Sigmoid colon (tissue), 7 donors: ENCODE measurements around the gene NID1. TPM values are rescaled to one million over a fixed set of nuclear protein-coding genes. Genes with fewer than 3 reads are reported as not detected.

Experiments used
- DNase-seq: peaks from one replicate; pipeline ENCODE4 v3.0.0-alpha.2; 2019
- H3K27ac ChIP-seq, 4 donors: fragments of 200-600 bp; sonication (generic); one replicate each; pipeline ENCODE4 v1.5.1; 2016 to 2019; ENCODE audit warnings: mild to moderate bottlenecking in 1 of 4
- H3K27me3 ChIP-seq, 3 donors: fragments of 200-600 bp; sonication (generic); one replicate each; pipeline ENCODE4 v1.5.1; 2019; ENCODE audit warnings: mild to moderate bottlenecking in 1 of 3
- H3K36me3 ChIP-seq, 4 donors: fragments of 200-600 bp; sonication (generic); one replicate each; pipeline ENCODE4 v1.5.1; 2016 to 2019
- H3K4me1 ChIP-seq, 4 donors: fragments of 200-600 bp; sonication (generic); one replicate each; pipeline ENCODE4 v1.5.1; 2017 to 2019
- H3K4me3 ChIP-seq, 4 donors: fragments of 200-600 bp; sonication (generic); one replicate each; pipeline ENCODE4 v1.5.1; 2017 to 2019; ENCODE audit warnings: mild to moderate bottlenecking in 2 of 4, moderate library complexity in 1 of 4
- H3K9me3 ChIP-seq, 4 donors: fragments of 200-600 bp in 3 of 4; sonication (generic) in 3 of 4; one replicate each; pipeline versions ENCODE4 v1.5.1 to v1.6.1; 2013 to 2019
- EP300 ChIP-seq, 4 donors: sonication (generic); formaldehyde crosslinking; IDR thresholded peaks; one replicate each; pipeline ENCODE4 v1.6.1; 2017; ENCODE audit warnings: antibody characterized with exemption in 4 of 4
- POLR2A ChIP-seq, 2 donors: fragments of 450-650 bp; IDR thresholded peaks; one replicate each; pipeline ENCODE4 v1.6.1; 2016; ENCODE audit warnings: antibody characterized with exemption in 2 of 2, mild to moderate bottlenecking in 2 of 2, moderate library complexity in 2 of 2
- POLR2AphosphoS5 ChIP-seq, 4 donors: sonication (generic); formaldehyde crosslinking; IDR thresholded peaks; one replicate each; pipeline ENCODE4 v1.6.1; 2017; ENCODE audit warnings: antibody characterized with exemption in 4 of 4
- WGBS, 2 donors: extraction: QIAGEN DNeasy Blood & Tissue Kit; methylation state at CpG; one replicate each; pipeline ENCODE4 v1.1.7; 2013; 5-methylcytosine and 5-hydroxymethylcytosine counted together
- intact Hi-C: fragments of 100-400 bp; cut with DNase I; formaldehyde crosslinking; loops from one replicate; pipeline ENCODE4 v1.15.1; 2023
- polyA plus RNA-seq, 3 donors: library from polyadenylated mRNA; stranded (reverse); fragments of 200-250 nt; gene quantifications; one replicate each; pipeline ENCODE4 v1.2.3, GENCODE V29; 2013
- total RNA-seq, 4 donors: library from RNA; depleted of rRNA; stranded (reverse); fragments of >200 nt; gene quantifications; one replicate each; pipeline ENCODE4 v1.1.0, GENCODE V29; 2016
- TF ChIP-seq, protein P1 (sequence below), 4 experiments: fragments of 450-650 bp in 3 of 4; fragments of 200-600 bp in 1 of 4; IDR thresholded peaks; one replicate each; pipeline ENCODE4 v1.5.1; 2016 to 2019; ENCODE audit warnings: antibody characterized with exemption in 4 of 4, mild to moderate bottlenecking in 3 of 4, moderate library complexity in 2 of 4
- donor health status: healthy with polysubstance abuse.
- donor health status: Bipolar disorder and iron deficiency.
- donor health status: healthy.

NID1 gene
- total and polyA plus RNA-seq, 7 donors = 3.9 to 242 (median 136) TPM

GRCh38 chr1:235933017-235933765, 131.7 kb downstream of the NID1 start:
- H3K27me3 ChIP-seq = no peaks in the 10 kb centered on the region
- 87 to 90% methylated on average over 8 of the region's 8 CpGs for WGBS, 2 donors
- no peak overlapping the region for H3K27ac ChIP-seq
- no peaks in the 10 kb centered on the region for H3K36me3 ChIP-seq
- TF ChIP-seq POLR2AphosphoS5 (IDR thresholded peaks at IDR 0.05) = no peak
- TF ChIP-seq, protein P1, sequence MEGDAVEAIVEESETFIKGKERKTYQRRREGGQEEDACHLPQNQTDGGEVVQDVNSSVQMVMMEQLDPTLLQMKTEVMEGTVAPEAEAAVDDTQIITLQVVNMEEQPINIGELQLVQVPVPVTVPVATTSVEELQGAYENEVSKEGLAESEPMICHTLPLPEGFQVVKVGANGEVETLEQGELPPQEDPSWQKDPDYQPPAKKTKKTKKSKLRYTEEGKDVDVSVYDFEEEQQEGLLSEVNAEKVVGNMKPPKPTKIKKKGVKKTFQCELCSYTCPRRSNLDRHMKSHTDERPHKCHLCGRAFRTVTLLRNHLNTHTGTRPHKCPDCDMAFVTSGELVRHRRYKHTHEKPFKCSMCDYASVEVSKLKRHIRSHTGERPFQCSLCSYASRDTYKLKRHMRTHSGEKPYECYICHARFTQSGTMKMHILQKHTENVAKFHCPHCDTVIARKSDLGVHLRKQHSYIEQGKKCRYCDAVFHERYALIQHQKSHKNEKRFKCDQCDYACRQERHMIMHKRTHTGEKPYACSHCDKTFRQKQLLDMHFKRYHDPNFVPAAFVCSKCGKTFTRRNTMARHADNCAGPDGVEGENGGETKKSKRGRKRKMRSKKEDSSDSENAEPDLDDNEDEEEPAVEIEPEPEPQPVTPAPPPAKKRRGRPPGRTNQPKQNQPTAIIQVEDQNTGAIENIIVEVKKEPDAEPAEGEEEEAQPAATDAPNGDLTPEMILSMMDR (IDR thresholded peaks at IDR 0.05) = no peak
- no peak for TF ChIP-seq POLR2A (IDR thresholded peaks at IDR 0.05)
- TF ChIP-seq EP300 (IDR thresholded peaks at IDR 0.05) = no peak
- peaks cover 0 to 6% (median 2%) of the 10 kb centered on the region in 4 donors for H3K4me1 ChIP-seq
- no peak overlapping the region for H3K4me3 ChIP-seq
- H3K9me3 ChIP-seq = no peaks in the 10 kb centered on the region
- no peak for DNase-seq
- intact Hi-C loops = no loop called here

DNA sequence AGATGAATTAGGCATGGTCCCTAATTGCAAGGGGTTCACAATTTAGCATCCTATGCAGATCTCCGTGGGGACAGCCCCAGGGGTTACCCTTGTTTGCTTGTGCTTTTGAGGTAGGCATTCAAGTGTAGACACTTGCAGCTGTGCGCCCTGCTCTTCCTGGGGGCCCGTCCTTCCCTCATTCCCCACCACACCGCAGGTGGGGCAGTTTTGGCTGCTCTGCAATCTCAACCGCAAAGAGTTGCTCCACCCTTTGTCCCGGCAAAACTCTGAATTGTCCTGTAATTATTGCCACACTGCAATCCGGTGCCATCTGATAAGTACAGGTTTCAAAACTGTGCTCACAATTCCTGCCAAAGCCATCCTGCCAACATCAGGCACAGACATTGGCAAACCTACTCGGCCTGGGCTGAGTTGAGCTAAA, 132.8 kb downstream of the NID1 start:
- Histone ChIP-seq H3K4me3 (no peak overlapping the region), H3K27ac (no peak overlapping the region), H3K9me3 (no peaks in the 10 kb centered on the region), H3K36me3 (no peaks in the 10 kb centered on the region), H3K27me3 (no peaks in the 10 kb centered on the region), H3K4me1 (peaks cover 0 to 6% (median 2%) of the 10 kb centered on the region in 4 donors)
- 11 to 30% methylated on average over 8 of the region's 8 CpGs for WGBS, 2 donors
- TF ChIP-seq, protein P1 (IDR thresholded peaks at IDR 0.05) = no peak
- TF ChIP-seq POLR2AphosphoS5 (IDR thresholded peaks at IDR 0.05) = no peak
- no peak for TF ChIP-seq EP300 (IDR thresholded peaks at IDR 0.05)
- TF ChIP-seq POLR2A (IDR thresholded peaks at IDR 0.05) = no peak
- DNase-seq = no peak
- intact Hi-C loops = no loop called here

DNA sequence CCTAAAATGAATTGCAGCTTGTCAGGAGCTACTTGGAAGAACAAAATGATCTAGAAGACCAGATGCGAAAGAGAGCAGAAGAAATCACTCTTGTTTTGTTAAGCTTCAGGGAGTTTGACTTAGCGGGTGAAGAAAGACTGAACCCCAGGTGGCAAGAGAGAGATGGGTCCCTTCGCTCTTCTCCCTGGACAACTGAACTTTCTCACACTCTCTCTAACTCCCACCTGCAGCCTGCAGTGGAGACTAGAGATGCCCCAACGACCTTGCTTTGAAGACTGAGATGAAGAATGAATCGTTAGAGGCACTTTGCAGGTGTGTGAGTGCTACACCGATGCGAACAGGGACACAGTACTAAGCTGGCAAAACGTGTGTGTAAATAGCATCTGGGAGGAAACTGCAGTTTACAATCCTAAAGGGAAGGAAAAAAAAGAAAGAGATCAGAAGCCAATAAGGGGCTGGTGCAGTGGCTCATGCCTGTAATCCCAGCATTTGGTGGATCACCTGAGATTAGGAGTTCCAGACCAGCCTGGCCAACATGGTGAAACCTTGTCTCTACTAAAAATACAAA, 133.6 kb downstream of the NID1 start:
- DNase-seq = no peak
- Histone ChIP-seq H3K9me3 (no peaks in the 10 kb centered on the region), H3K27ac (no peak overlapping the region), H3K4me1 (peaks cover 0 to 6% (median 2%) of the 10 kb centered on the region in 4 donors), H3K36me3 (no peaks in the 10 kb centered on the region), H3K4me3 (no peak overlapping the region), H3K27me3 (no peaks in the 10 kb centered on the region)
- intact Hi-C loops = no loop called here
- TF ChIP-seq, protein P1 (IDR thresholded peaks at IDR 0.05) = no peak
- TF ChIP-seq EP300 (IDR thresholded peaks at IDR 0.05) = no peak
- no peak for TF ChIP-seq POLR2AphosphoS5 (IDR thresholded peaks at IDR 0.05)
- no peak for TF ChIP-seq POLR2A (IDR thresholded peaks at IDR 0.05)
- 45 to 51% methylated on average over 8 of the region's 8 CpGs for WGBS, 2 donors

DNA sequence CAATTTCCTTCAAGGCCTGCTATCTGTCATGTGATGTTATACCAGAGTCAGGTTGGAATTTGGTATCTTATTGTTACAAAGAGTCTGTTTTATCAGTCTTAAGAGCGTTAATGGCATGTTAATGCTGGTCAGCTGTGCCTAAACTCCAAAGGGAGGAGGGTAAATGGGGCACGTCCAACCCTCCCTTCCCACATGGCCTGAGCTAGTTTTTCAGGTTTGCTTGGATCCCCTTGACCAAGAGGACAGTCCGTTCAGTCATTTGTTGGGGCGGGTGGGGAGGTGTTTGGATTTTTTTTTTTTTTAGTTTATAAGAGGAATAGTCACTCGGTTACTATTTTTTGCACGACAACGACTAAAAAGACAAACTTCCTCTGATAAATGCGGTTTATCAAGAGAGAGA, 134.3 kb downstream of the NID1 start:
- Histone ChIP-seq H3K36me3 (no peaks in the 10 kb centered on the region), H3K4me3 (no peak overlapping the region), H3K4me1 (peaks cover 0 to 1% (median under 1%) of the 10 kb centered on the region in 4 donors), H3K27me3 (no peaks in the 10 kb centered on the region), H3K9me3 (no peaks in the 10 kb centered on the region), H3K27ac (no peak overlapping the region)
- 64 to 72% methylated on average over 8 of the region's 8 CpGs for WGBS, 2 donors
- DNase-seq = no peak
- intact Hi-C loops = no loop called here
- no peak for TF ChIP-seq POLR2A (IDR thresholded peaks at IDR 0.05)
- TF ChIP-seq, protein P1 (IDR thresholded peaks at IDR 0.05) = no peak
- no peak for TF ChIP-seq POLR2AphosphoS5 (IDR thresholded peaks at IDR 0.05)
- no peak for TF ChIP-seq EP300 (IDR thresholded peaks at IDR 0.05)
